NCI-H748 (cell line): ENCODE measurements around the gene OR8H3.
"Not testable (repeated sequence)": the region's sequence is repeated elsewhere in the genome, so short reads cannot be mapped to it uniquely, and the experiment has no call there.

ENCODE experiments used
- DNase-seq: peaks from one replicate; lab custom pipeline; 2025; ENCODE audit not compliant: unreplicated experiment; lab: John Stamatoyannopoulos, UW

OR8H3 gene

GRCh38 chr11:56122073-56122472 lies at the start of gene OR8H3:
Gene OR8H3, plus strand, starts transcription at chr11:56122373. Its CDS starts 0 bp downstream, at chr11:56122373.
- DNase-seq: no peak

GRCh38 chr11:56089697-56090096 lies 32.5 kb upstream of the OR8H3 start:
- DNase-seq: no peak

- no peak for DNase-seq
Observed at GRCh38 chr11:56093008-56093407, 29.2 kb upstream of the OR8H3 start, which contains the start of gene OR8I2. Gene OR8I2, plus strand, starts transcription at chr11:56093308. Its CDS starts 0 bp downstream, at chr11:56093308.

DNA sequence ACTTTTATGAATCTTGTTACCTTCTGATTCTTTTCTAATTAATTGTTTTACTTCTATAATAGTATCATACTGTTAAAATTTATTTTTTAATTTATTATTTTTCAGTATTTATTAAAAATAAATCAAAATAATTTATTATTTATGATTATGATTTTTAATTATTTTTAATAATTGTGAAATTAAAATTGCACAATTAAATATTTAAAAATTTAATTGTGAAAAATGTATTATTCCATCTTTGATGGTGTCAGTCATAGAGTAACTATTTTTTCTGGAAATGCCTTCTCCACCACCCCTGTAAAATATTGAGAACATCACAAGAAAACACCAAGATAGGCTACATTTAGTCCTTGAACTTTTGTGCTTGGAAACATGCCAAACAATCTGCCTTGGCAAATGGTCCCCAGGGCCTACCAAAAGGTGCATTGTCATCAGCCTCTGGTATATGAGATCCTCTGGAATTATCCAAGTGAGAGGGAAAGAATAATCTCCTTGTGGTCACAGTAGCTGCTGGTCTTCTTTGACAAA lies 18.9 kb upstream of the OR8H3 start, which contains the start of gene OR8H2:
Gene OR8H2 (plus strand): TSS at position 478 of the 528 bp plus-strand sequence. CDS start 1,356 bp downstream, outside the sequence.
- peak; percentile 9 for DNase-seq

DNA sequence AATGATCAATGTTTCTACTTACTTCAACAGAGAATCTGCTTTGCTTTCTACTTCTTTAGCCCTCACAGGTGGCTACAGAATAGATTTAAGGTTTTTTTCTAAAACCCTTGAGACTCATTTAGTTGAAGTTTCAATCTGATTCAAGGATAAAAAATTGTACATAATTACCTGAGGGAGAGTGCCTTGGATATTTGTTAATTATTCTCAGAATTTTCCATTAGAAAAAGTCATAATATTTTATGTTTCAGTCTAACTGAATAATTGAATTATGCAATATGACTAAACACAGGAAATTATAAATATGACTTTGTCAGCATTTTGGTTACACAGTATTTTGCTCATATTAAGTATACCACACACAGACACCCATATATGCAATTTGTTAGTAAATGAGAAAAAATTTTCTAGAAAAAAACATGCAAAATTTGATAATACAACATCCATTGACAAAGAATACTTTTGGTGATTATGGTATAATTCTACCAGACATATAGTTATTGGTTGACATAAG lies 18.0 kb downstream of the OR8H3 start, which contains the start of gene OR8J3:
Gene OR8J3 (minus strand): TSS at position 51 of the 511 bp plus-strand sequence. CDS start 2,483 bp downstream, outside the sequence.
- no peak for DNase-seq

- DNase-seq: not testable (repeated sequence)
Observed at GRCh38 chr11:56143681-56144080, 21.5 kb downstream of the OR8H3 start.

GRCh38 chr11:56151376-56151775 lies 29.2 kb downstream of the OR8H3 start:
- DNase-seq: no peak

- DNase-seq: no peak
Observed at GRCh38 chr11:56152333-56152732, 30.2 kb downstream of the OR8H3 start.

- DNase-seq: no peak
Observed at GRCh38 chr11:56160217-56160616, 38.0 kb downstream of the OR8H3 start, which contains the start of gene OR8K5. Gene OR8K5, minus strand, starts transcription at chr11:56160317. Its CDS starts 0 bp downstream, at chr11:56160317.

GRCh38 chr11:56163804-56164203 lies 41.6 kb downstream of the OR8H3 start:
- no peak for DNase-seq

- DNase-seq: no peak
Observed at GRCh38 chr11:56172256-56172830, 50.2 kb downstream of the OR8H3 start.
